CD14-positive monocyte (primary cell): Measurements from ENCODE around the gene CADM2. TPM values are rescaled to one million over a fixed set of nuclear protein-coding genes. Genes with fewer than 3 reads are reported as not detected.
A peak's percentile ranks its signal among the peaks of the same experiment; 100 is the strongest.
"Not testable (repeated sequence)": the region's sequence is repeated elsewhere in the genome, so short reads cannot be mapped to it uniquely, and the experiment has no call there.

ENCODE experiments used
- DNase-seq, 3 donors: peaks; one replicate each; pipeline ENCODE4 v3.0.0-alpha.2; 2011 to 2022
- H2AFZ ChIP-seq: 2 replicates; pipeline ENCODE4 v1.6.0; 2012; ENCODE audit warnings: mild to moderate bottlenecking, low read depth, low read length, inconsistent platforms; ENCODE audit not compliant: insufficient read depth, poor library complexity, severe bottlenecking
- H3K27ac ChIP-seq, 2 donors: 1 replicate in 1 of 2; 2 replicates in 1 of 2; pipeline ENCODE4 v1.5.1; 2012 to 2013; ENCODE audit warnings: low read length in 2 of 2, control low read depth in 1 of 2, inconsistent platforms in 1 of 2, low read depth in 1 of 2, mild to moderate bottlenecking in 1 of 2
- H3K27me3 ChIP-seq, 2 donors: one replicate each; pipeline versions ENCODE4 v1.6.0 to v1.6.1; 2011 to 2013; ENCODE audit warnings: low read length in 2 of 2; ENCODE audit not compliant: control insufficient read depth in 2 of 2, insufficient read depth in 2 of 2
- H3K36me3 ChIP-seq, 2 donors: replicated peaks in 1 of 2; 1 replicate in 1 of 2; 2 replicates in 1 of 2; pipeline versions ENCODE4 v1.5.1 to v1.6.1; 2012 to 2013; ENCODE audit warnings: low read length in 2 of 2, control low read depth in 1 of 2, inconsistent platforms in 1 of 2, mild to moderate bottlenecking in 1 of 2; ENCODE audit not compliant: insufficient read depth in 2 of 2, control insufficient read depth in 1 of 2
- H3K4me1 ChIP-seq, 2 donors: 1 replicate in 1 of 2; 2 replicates in 1 of 2; pipeline versions ENCODE4 v1.5.1 to v1.6.1; 2012 to 2013; ENCODE audit warnings: low read length in 2 of 2, control low read depth in 1 of 2, inconsistent platforms in 1 of 2, mild to moderate bottlenecking in 1 of 2, moderate library complexity in 1 of 2; ENCODE audit not compliant: insufficient read depth in 2 of 2, control insufficient read depth in 1 of 2
- H3K4me2 ChIP-seq: replicated peaks from 2 replicates; pipeline ENCODE3; 2012; ENCODE audit warnings: low read length, moderate library complexity, mild to moderate bottlenecking; ENCODE audit not compliant: poor library complexity, severe bottlenecking; ENCODE audit errors: extremely low read depth
- H3K4me3 ChIP-seq, 3 experiments: fragments of 200-600 bp in 1 of 3; sonication (generic) in 1 of 3; replicated peaks in 1 of 3; 1 replicate in 2 of 3; 2 replicates in 1 of 3; pipeline ENCODE4 v1.5.1; 2011 to 2013; ENCODE audit warnings: low read length in 3 of 3, mild to moderate bottlenecking in 3 of 3, control low read depth in 2 of 3, low read depth in 2 of 3, inconsistent platforms in 1 of 3, moderate library complexity in 1 of 3
- H3K79me2 ChIP-seq: 2 replicates; pipeline ENCODE4 v1.6.0; 2012; ENCODE audit warnings: mild to moderate bottlenecking, control low read depth, inconsistent platforms, low read length, moderate library complexity; ENCODE audit not compliant: insufficient read depth
- H3K9ac ChIP-seq: 2 replicates; pipeline ENCODE4 v1.6.0; 2017; ENCODE audit warnings: low read length, mild to moderate bottlenecking; ENCODE audit not compliant: insufficient read depth, poor library complexity, severe bottlenecking
- H3K9me3 ChIP-seq, 2 donors: replicated peaks in 1 of 2; 1 replicate in 1 of 2; 2 replicates in 1 of 2; pipeline versions ENCODE4 v1.5.1 to v1.6.1; 2012 to 2013; ENCODE audit warnings: low read length in 2 of 2, control low read depth in 1 of 2; ENCODE audit not compliant: control insufficient read depth in 1 of 2, insufficient read depth in 1 of 2
- H4K20me1 ChIP-seq: 2 replicates; pipeline ENCODE4 v1.6.0; 2012; ENCODE audit warnings: mild to moderate bottlenecking, low read length, control low read depth, moderate library complexity; ENCODE audit not compliant: insufficient read depth
- H3K27ac Mint-ChIP-seq, 7 donors: one replicate each; pipeline ENCODE4 v1.8.0; 2020; ENCODE audit warnings: mild to moderate bottlenecking in 7 of 7, mixed read lengths in 7 of 7, moderate library complexity in 6 of 7, inconsistent platforms in 2 of 7
- H3K27me3 Mint-ChIP-seq, 3 donors: one replicate each; pipeline ENCODE4 v1.8.0; 2021 to 2022; ENCODE audit warnings: low read depth in 3 of 3, mild to moderate bottlenecking in 3 of 3, mixed read lengths in 3 of 3, moderate library complexity in 3 of 3, inconsistent platforms in 1 of 3
- H3K36me3 Mint-ChIP-seq, 2 donors: one replicate each; pipeline ENCODE4 v1.8.0; 2020; ENCODE audit warnings: mixed read lengths in 2 of 2, inconsistent platforms in 1 of 2, mild to moderate bottlenecking in 1 of 2
- H3K4me1 Mint-ChIP-seq: one replicate; pipeline ENCODE4 v1.8.0; 2020; ENCODE audit warnings: mild to moderate bottlenecking, mixed read lengths
- H3K4me3 Mint-ChIP-seq, 2 donors: one replicate each; pipeline ENCODE4 v1.8.0; 2020; ENCODE audit warnings: mild to moderate bottlenecking in 2 of 2, mixed read lengths in 2 of 2, moderate library complexity in 1 of 2
- H3K9me3 Mint-ChIP-seq, 7 donors: one replicate each; pipeline ENCODE4 v1.8.0; 2020 to 2022; ENCODE audit warnings: mixed read lengths in 7 of 7, mild to moderate bottlenecking in 6 of 7, moderate library complexity in 6 of 7, inconsistent platforms in 2 of 7
- WGBS: methylation state at CpG from one replicate; pipeline ENCODE4 v1.1.5; 2013; ENCODE audit warnings: missing lambda C conversion rate; ENCODE audit not compliant: insufficient coverage; 5-methylcytosine and 5-hydroxymethylcytosine counted together
- intact Hi-C, 2 donors: fragments of 100-400 bp; cut with micrococcal nuclease; formaldehyde crosslinking; loops; one replicate each; pipeline versions ENCODE4 v1.15.0 to v1.15.1; 2023
- polyA plus RNA-seq, 3 donors: library from polyadenylated mRNA; depleted of rRNA in 1 of 3; unstranded in 2 of 3; stranded (reverse) in 1 of 3; fragments of 300-500 nt in 2 of 3; fragments of >200 nt in 1 of 3; fragmentation: Illumina TruSeq in 2 of 3; gene quantifications; 1 replicate in 2 of 3; 2 replicates in 1 of 3; pipeline ENCODE4 v1.2.3, GENCODE V29; 2012 to 2021
- TF ChIP-seq, protein P1 (sequence below): fragments of 200-600 bp; IDR thresholded peaks from one replicate; pipeline ENCODE4 v1.8.0; 2022; ENCODE audit warnings: antibody characterized with exemption, mild to moderate bottlenecking

CADM2 gene
- polyA plus RNA-seq, 3 donors = not detected

DNA sequence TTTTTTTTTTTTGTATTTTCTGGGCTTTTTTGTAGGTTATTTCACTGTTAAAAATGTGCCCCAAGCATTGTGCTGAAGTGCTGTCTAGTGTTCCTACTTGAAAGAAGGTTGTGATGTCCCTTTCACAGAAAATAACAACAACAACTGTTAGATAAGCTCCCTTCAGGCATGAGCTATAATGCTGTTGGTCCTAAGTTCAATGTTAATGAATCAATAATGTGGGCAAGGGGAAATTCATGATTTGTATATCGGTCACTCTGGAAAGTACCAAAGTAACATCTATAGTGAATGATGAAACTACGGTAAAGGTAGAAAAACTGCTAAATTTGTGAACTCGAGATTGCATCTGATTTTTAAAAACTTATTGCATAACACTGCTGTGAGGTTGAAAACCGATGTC is 539.4 kb downstream of the CADM2 start:
- no peak for DNase-seq
- Histone ChIP-seq H3K36me3 (no peaks in the 10 kb centered on the region), H3K4me2 (no peak overlapping the region), H3K4me1 (no peaks in the 10 kb centered on the region), H3K27me3 (no peaks in the 10 kb centered on the region), H3K27ac (no peak overlapping the region), H3K9ac (no peak overlapping the region), H4K20me1 (no peaks in the 10 kb centered on the region), H2AFZ (no peak overlapping the region), H3K9me3 (no peaks in the 10 kb centered on the region), H3K79me2 (no peaks in the 10 kb centered on the region), H3K4me3 (no peak overlapping the region)
- no peak overlapping the region for H3K27ac Mint-ChIP-seq
- intact Hi-C loops = no loop called here
- H3K4me3 Mint-ChIP-seq = no peak overlapping the region
- no peaks in the 10 kb centered on the region for H3K4me1 Mint-ChIP-seq
- 90% methylated on average over 2 of the region's 4 CpGs for whole genome bisulfite sequencing
- no peaks in the 10 kb centered on the region for H3K27me3 Mint-ChIP-seq
- TF ChIP-seq, protein P1, sequence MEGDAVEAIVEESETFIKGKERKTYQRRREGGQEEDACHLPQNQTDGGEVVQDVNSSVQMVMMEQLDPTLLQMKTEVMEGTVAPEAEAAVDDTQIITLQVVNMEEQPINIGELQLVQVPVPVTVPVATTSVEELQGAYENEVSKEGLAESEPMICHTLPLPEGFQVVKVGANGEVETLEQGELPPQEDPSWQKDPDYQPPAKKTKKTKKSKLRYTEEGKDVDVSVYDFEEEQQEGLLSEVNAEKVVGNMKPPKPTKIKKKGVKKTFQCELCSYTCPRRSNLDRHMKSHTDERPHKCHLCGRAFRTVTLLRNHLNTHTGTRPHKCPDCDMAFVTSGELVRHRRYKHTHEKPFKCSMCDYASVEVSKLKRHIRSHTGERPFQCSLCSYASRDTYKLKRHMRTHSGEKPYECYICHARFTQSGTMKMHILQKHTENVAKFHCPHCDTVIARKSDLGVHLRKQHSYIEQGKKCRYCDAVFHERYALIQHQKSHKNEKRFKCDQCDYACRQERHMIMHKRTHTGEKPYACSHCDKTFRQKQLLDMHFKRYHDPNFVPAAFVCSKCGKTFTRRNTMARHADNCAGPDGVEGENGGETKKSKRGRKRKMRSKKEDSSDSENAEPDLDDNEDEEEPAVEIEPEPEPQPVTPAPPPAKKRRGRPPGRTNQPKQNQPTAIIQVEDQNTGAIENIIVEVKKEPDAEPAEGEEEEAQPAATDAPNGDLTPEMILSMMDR = no peak
- H3K9me3 Mint-ChIP-seq = peaks cover 0 to 1% (median 0%) of the 10 kb centered on the region in 7 donors
- no peaks in the 10 kb centered on the region for H3K36me3 Mint-ChIP-seq

DNA sequence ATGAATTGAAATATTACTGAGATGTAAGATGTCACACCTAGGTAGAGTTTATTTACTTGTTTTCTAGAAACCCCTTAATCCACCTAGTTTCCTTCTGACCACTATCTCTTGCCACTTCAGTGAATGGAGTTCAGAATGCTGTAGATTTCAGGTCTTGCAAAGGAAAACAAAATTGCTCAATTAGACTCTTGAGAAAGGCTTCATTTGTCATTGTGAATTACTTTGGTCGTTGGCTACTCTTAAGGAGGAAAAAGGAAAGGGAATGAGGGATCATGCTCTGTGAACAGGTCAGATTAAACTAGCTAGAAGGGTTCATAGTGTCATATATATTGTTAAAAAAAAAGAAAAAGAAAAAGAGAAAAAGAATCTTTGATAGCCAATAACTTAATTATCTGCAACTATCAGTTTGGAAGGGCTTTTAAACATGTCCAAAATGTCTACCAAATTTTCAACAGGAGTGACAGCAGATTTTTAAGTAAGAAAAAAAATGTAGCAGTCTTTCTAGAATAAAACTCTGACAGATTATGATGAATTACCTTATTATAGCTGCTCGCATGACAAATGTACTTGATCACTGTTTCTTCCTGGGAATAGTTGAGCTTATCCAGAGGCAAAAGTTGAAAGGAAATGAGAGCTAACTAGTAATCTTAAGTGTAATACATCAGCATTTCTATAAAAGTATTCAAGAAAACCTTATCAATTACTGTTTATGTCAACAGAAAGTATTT is 543.5 kb downstream of the CADM2 start:
- H3K9ac ChIP-seq = no peak overlapping the region
- no peak overlapping the region for H2AFZ ChIP-seq
- no CpG with 5 or more reads among the region's 2 CpGs for WGBS
- no peak overlapping the region for H3K4me2 ChIP-seq
- H4K20me1 ChIP-seq = no peaks in the 10 kb centered on the region
- intact Hi-C loops = no loop called here
- no peaks in the 10 kb centered on the region for H3K4me1 ChIP-seq
- Mint-ChIP-seq H3K4me1 (no peaks in the 10 kb centered on the region), H3K27ac (no peak overlapping the region), H3K36me3 (no peaks in the 10 kb centered on the region), H3K9me3 (peaks cover 0 to 2% (median 1%) of the 10 kb centered on the region in 7 donors), H3K4me3 (no peak overlapping the region), H3K27me3 (no peaks in the 10 kb centered on the region)
- no peaks in the 10 kb centered on the region for H3K79me2 ChIP-seq
- no peaks in the 10 kb centered on the region for H3K9me3 ChIP-seq
- no peaks in the 10 kb centered on the region for H3K36me3 ChIP-seq
- no peak for DNase-seq
- no peak overlapping the region for H3K4me3 ChIP-seq
- H3K27ac ChIP-seq = no peak overlapping the region
- H3K27me3 ChIP-seq = no peaks in the 10 kb centered on the region
- TF ChIP-seq, protein P1 = no peak

DNA sequence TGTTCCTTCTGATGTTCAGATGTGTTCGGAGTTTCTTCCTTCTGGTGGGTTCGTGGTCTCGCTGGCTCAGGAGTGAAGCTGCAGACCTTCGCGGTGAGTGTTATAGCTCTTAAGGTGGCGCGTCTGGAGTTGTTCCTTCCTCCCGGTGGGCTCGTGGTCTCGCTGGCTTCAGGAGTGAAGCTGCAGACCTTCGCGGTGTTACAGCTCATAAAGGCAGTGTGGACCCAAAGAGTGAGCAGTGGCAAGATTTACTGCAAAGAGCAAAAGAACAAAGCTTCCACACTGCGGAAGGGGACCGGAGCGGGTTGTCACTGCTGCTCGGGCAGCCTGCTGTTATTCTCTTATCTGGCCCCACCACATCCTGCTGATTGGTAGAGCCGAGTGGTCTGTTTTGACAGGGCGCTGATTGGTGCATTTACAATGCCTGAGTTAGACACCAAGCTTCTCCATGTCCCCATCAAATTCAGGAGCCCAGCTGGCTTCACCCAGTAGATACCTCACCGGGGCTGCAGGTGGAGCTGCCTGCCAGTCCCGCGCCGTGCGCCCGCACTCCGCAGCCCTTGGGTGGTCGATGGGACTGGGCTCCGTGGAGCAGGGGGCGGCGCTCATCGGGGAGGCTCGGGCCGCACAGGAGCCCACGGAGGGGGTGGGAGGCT is 545.5 kb downstream of the CADM2 start:
- DNase-seq, H3K4me1 ChIP-seq, H3K36me3 ChIP-seq, H3K27me3 ChIP-seq, H3K9me3 Mint-ChIP-seq, H3K27ac ChIP-seq, H4K20me1 ChIP-seq, intact Hi-C loops, H3K79me2 ChIP-seq, H3K36me3 Mint-ChIP-seq, H3K4me1 Mint-ChIP-seq, H3K9me3 ChIP-seq, H3K27me3 Mint-ChIP-seq, H3K9ac ChIP-seq, H3K4me3 ChIP-seq, H2AFZ ChIP-seq, H3K4me2 ChIP-seq: not testable (repeated sequence)
- WGBS = 94% methylated on average over 21 of the region's 33 CpGs
- peak overlapping the region in 1 of 7 donors; percentile 72 for H3K27ac Mint-ChIP-seq
- peak overlapping the region in 1 of 2 donors; percentile 77 for H3K4me3 Mint-ChIP-seq
